ENCODE data around the gene IGSF21.

The IGSF21 gene

DNA sequence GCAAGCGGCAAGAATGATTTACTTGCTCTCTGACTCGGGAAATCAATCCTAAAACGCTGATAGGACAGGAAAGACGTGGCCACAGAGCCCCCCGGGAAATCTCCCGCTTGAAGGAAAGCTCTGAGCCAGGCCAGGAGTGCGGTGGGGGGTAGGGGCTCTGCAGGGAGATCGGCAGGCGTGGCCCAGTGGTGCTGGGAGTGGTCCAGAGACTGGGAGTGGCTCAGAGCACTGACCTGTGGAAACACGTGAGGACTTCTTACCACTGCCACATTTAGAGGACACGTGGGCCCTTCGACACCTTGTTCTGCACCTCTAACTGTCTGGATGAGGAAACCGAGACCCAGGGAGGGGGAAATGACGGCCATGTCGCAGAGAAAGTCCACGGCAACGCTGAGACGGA lies 243.1 kb downstream of the IGSF21 start:
- DNase-seq (ENCODE audit: low read depth) = no peak
- no peak overlapping the region for H3K4me3 ChIP-seq (ENCODE audit: low read length)
- TF ChIP-seq, protein P1, sequence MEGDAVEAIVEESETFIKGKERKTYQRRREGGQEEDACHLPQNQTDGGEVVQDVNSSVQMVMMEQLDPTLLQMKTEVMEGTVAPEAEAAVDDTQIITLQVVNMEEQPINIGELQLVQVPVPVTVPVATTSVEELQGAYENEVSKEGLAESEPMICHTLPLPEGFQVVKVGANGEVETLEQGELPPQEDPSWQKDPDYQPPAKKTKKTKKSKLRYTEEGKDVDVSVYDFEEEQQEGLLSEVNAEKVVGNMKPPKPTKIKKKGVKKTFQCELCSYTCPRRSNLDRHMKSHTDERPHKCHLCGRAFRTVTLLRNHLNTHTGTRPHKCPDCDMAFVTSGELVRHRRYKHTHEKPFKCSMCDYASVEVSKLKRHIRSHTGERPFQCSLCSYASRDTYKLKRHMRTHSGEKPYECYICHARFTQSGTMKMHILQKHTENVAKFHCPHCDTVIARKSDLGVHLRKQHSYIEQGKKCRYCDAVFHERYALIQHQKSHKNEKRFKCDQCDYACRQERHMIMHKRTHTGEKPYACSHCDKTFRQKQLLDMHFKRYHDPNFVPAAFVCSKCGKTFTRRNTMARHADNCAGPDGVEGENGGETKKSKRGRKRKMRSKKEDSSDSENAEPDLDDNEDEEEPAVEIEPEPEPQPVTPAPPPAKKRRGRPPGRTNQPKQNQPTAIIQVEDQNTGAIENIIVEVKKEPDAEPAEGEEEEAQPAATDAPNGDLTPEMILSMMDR (conservative IDR thresholded peaks at IDR 0.05; ENCODE audit: low read depth, low read length) = no peak

DNA sequence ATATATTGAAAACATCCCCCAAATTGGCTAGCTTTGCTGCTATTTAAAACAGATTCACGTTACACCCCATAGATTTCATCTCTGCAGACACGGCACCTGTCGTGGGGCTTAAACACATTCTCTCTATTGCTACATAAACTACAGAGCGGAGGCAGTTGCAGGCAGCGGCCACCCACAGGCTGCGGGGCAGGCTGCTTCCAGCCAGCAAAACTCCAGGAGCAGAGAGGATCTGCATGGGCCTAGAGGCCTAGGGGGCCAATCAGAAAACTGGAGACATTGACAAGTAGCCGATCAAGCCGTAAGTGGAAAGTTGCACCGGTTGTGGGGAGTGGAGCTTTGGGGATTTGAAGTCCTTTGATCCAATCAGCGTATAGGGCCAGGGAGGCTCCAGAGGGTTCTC lies 244.1 kb downstream of the IGSF21 start:
- TF ChIP-seq, protein P1 (conservative IDR thresholded peaks at IDR 0.05; ENCODE audit: low read depth, low read length) = no peak
- H3K4me3 ChIP-seq (ENCODE audit: low read length) = no peak overlapping the region
- no peak for DNase-seq (ENCODE audit: low read depth)

DNA sequence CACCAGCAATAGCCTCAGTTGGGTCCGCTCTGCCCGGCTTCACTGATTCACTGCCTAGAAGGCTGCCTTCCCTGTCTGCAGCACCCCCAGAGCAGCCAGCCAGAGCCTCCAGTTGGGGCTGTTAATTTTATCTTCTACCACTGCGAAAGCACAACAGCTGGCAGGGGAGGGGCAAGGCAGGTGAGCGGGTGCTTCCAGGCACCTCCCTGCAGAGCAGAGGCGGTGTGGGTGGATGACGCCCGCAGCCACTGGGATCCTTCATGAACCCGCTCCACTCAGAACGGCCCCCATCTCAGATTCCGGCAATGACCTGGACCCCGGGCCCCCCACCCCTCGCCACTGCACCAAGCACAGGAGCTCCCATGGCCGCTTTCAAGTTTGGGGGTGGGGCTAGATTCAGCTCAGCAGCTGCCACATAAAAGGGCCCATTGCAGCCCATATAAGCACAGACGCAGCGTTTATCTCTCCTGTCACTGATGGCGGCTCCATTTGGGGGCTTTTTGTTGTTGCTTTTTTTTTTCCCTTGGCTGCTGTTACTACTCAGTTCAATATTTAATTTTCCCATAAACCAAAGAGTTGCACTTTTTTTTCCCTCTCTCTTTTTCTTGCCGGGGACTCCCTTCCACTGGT lies 245.2 kb downstream of the IGSF21 start:
- no peak for DNase-seq (ENCODE audit: low read depth)
- TF ChIP-seq, protein P1 (conservative IDR thresholded peaks at IDR 0.05; ENCODE audit: low read depth, low read length) = no peak
- no peak overlapping the region for H3K4me3 ChIP-seq (ENCODE audit: low read length)

DNA sequence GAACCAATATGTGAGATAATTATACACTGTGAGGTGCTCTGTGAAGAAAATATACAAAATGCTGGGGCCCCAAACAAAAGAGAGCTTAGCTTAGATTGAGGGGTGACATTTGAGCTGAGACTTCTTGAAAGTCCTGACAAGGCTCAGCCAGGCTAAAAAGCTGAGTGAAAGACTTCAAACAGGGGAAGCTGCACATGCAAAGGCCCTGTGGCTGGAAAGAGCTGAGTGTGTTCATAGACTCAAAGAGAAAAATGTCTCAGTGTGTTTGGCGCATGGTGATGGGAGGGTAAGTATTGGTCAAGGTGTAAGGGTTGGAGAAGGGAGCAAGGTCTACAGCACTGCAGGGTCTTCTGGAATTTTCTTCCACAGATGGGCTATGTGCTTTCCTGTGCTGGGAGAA lies 245.9 kb downstream of the IGSF21 start:
- H3K4me3 ChIP-seq (ENCODE audit: low read length) = no peak overlapping the region
- TF ChIP-seq, protein P1 (conservative IDR thresholded peaks at IDR 0.05; ENCODE audit: low read depth, low read length) = no peak
- no peak for DNase-seq (ENCODE audit: low read depth)

DNA sequence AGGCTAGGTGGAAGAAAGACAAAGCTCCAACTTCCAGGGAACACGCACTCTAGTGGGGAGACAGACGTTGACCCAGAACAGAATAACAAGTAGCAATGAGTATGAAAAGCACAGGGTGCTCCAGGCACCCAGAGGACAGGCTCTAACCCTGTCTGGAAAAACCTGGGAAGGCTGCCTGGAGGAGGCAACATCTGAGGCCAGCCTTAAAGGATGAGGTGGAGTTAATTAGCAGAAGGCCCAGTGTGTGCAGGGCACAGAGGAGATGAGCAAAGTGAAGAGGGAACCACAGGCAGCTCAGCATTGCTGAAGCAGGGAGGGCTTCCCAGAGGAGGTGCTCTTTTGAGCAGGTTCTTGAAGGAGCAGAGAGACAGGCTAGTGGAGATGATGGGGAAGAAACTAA lies 246.4 kb downstream of the IGSF21 start:
- TF ChIP-seq, protein P1 (conservative IDR thresholded peaks at IDR 0.05; ENCODE audit: low read depth, low read length) = no peak
- no peak for DNase-seq (ENCODE audit: low read depth)
- no peak overlapping the region for H3K4me3 ChIP-seq (ENCODE audit: low read length)

DNA sequence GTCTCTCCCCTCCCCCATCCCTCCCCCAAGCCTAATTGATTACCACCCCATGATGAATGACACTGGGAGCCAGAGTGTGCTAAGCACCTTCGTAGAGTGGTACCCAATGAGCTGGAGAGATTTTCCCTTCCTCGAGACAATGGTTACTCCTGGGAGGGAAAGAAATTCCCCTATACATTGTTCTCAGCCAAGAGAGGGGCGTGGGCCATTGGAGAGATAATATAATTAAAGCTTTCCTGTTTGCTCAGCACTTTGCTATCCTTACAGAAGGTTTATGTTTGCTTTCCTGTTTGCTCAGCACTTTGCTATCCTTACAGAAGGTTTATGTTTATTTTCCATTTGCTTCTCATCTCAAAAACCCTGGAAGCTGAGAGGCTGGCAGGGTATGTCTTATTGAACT lies 247.0 kb downstream of the IGSF21 start:
- no peak overlapping the region for H3K4me3 ChIP-seq (ENCODE audit: low read length)
- DNase-seq (ENCODE audit: low read depth) = no peak
- TF ChIP-seq, protein P1 (conservative IDR thresholded peaks at IDR 0.05; ENCODE audit: low read depth, low read length) = no peak

DNA sequence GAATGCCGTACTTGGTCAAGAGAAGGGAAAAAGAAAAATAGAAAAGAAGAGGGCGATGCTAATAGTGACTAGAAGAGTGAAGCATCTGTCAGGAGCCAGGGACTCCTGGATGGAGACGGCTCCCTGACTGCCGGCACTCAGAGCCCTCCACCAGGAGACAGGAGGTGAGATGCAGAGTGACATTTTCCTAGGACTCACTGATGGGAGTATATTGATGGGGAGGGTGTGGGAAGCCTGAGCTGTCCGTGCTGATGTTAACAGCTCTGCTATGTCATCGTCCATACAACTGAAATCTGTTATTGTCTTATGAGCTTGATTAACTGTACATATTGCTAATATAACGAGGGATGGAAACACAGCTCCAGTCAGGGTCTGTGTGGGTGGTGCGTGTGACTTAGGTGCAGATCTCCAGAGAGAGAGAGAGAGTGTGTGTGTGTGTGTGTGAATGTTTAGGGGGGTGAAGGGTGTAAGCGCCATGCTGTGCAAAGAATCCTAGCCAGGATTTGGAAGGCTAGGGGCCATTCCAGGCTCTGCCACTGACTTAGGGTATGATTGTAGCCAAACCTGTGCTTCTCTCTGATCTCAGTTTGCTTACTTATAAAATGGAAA lies 250.1 kb downstream of the IGSF21 start:
- H3K4me3 ChIP-seq (ENCODE audit: low read length) = no peak overlapping the region
- TF ChIP-seq, protein P1 (conservative IDR thresholded peaks at IDR 0.05; ENCODE audit: low read depth, low read length) = no peak
- no peak for DNase-seq (ENCODE audit: low read depth)

Measured in retinal pigment epithelial cell (primary cell).